Kidney epithelial cell (primary cell): Measurements from ENCODE around the gene CCDC157. TPM values are rescaled to one million over a fixed set of nuclear protein-coding genes. Genes with fewer than 3 reads are reported as not detected.

Source experiments
- DNase-seq: peaks from one replicate; pipeline ENCODE4 v3.0.0-alpha.2; 2010; ENCODE audit warnings: low read depth
- H3K27me3 ChIP-seq: 2 replicates; pipeline ENCODE4 v1.6.0; 2011; ENCODE audit warnings: low read length; ENCODE audit not compliant: control insufficient read depth, insufficient read depth
- H3K36me3 ChIP-seq: 2 replicates; pipeline ENCODE4 v1.5.1; 2011; ENCODE audit warnings: low read length; ENCODE audit not compliant: control insufficient read depth, insufficient read depth
- H3K4me3 ChIP-seq: 2 replicates; pipeline ENCODE4 v1.5.1; 2011; ENCODE audit warnings: low read depth, mild to moderate bottlenecking, control low read depth, low read length
- total RNA-seq: library from RNA; depleted of rRNA; stranded (reverse); fragments of >200 nt; gene quantifications from 2 replicates; pipeline ENCODE4 v1.2.3, GENCODE V29; 2015
- TF ChIP-seq, protein P1 (sequence below): IDR thresholded peaks from 2 replicates; pipeline ENCODE4 v1.5.1; 2011; ENCODE audit warnings: mild to moderate bottlenecking, moderate library complexity, low read length, control low read depth, inconsistent platforms; ENCODE audit not compliant: insufficient read depth, poor library complexity, severe bottlenecking

Gene CCDC157
- total RNA-seq, 1 donor from 2014 or later = 14.6 TPM

- no peak overlapping the region for H3K4me3 ChIP-seq
- H3K27me3 ChIP-seq = no peaks in the 10 kb centered on the region
- H3K36me3 ChIP-seq = peaks cover 11% of the 10 kb centered on the region
- DNase-seq = no peak
- TF ChIP-seq, protein P1, sequence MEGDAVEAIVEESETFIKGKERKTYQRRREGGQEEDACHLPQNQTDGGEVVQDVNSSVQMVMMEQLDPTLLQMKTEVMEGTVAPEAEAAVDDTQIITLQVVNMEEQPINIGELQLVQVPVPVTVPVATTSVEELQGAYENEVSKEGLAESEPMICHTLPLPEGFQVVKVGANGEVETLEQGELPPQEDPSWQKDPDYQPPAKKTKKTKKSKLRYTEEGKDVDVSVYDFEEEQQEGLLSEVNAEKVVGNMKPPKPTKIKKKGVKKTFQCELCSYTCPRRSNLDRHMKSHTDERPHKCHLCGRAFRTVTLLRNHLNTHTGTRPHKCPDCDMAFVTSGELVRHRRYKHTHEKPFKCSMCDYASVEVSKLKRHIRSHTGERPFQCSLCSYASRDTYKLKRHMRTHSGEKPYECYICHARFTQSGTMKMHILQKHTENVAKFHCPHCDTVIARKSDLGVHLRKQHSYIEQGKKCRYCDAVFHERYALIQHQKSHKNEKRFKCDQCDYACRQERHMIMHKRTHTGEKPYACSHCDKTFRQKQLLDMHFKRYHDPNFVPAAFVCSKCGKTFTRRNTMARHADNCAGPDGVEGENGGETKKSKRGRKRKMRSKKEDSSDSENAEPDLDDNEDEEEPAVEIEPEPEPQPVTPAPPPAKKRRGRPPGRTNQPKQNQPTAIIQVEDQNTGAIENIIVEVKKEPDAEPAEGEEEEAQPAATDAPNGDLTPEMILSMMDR = no peak
These were observed 55.0 kb downstream of the CCDC157 start for GRCh38 chr22:30411780-30412179.

- H3K27me3 ChIP-seq = no peaks in the 10 kb centered on the region
- TF ChIP-seq, protein P1 = no peak
- H3K36me3 ChIP-seq = peaks cover 9% of the 10 kb centered on the region
- H3K4me3 ChIP-seq = no peak overlapping the region
- DNase-seq = no peak
These were observed 56.2 kb downstream of the CCDC157 start for GRCh38 chr22:30413001-30413400.

- no peak overlapping the region for H3K4me3 ChIP-seq
- H3K27me3 ChIP-seq = no peaks in the 10 kb centered on the region
- H3K36me3 ChIP-seq = peaks cover 9% of the 10 kb centered on the region
- TF ChIP-seq, protein P1 = no peak
- DNase-seq = no peak
These were observed 57.1 kb downstream of the CCDC157 start for GRCh38 chr22:30413745-30414524.

GRCh38 chr22:30414525-30415047 is 57.8 kb downstream of the CCDC157 start:
- Histone ChIP-seq H3K4me3 (no peak overlapping the region), H3K27me3 (no peaks in the 10 kb centered on the region), H3K36me3 (peaks cover 9% of the 10 kb centered on the region)
- TF ChIP-seq, protein P1 = no peak
- DNase-seq = no peak

DNA sequence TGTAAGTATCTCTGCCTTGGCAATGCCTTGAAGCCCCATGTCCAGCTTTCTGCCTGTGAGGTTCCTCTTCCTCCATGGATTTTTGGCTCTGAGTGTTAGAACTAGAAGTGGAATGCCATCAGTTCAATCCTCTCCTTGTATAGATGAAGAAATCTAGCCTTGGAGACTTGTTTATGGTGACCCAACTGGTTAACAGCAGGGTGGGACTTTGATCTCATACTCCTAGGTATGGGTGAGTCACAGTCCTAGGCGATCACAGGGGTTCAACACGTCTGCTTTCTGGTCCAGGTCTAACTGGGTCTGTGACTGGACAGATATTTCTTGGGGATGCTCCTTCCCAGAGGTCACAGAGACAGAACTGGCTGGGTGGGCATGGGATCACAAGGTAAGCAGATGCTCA is 59.6 kb downstream of the CCDC157 start:
- Histone ChIP-seq H3K27me3 (no peaks in the 10 kb centered on the region), H3K4me3 (no peak overlapping the region), H3K36me3 (peaks cover 8% of the 10 kb centered on the region)
- DNase-seq = no peak
- TF ChIP-seq, protein P1 = no peak
